Measurements from ENCODE around the gene ZC3H7A. TPM values are rescaled to one million over a fixed set of nuclear protein-coding genes. Genes with fewer than 3 reads are reported as not detected.
"Not testable (repeated sequence)": the region's sequence is repeated elsewhere in the genome, so short reads cannot be mapped to it uniquely, and the experiment has no call there.

Gene ZC3H7A
- total RNA-seq, 4 donors from 2014 or later: 16.6 to 34.1 (median 30.2) TPM

DNA sequence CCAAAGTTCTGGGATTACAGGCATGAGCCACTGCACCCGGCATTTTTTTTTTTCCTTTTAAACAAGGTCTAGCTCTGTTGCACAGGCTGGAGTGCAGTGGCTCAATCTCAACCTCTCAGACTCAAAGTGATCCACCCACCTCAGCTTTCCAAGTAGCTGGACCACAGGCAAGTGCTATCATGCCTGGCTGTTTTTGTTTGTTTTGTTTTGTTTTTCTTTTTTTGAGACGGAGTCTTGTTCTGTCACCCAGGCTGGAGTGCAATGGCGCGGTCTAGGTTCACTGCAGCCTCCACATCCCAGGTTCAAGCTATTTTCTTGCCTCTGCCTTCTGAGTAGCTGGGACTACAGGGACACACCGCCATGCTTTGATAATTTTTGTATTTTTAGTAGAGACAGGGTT is 19.1 kb upstream of the ZC3H7A start:
- no peak for DNase-seq
- no peaks in the 10 kb centered on the region for H3K9me3 ChIP-seq
- TF ChIP-seq CTCF (IDR thresholded peaks at IDR 0.05): no peak
- no peak for TF ChIP-seq POLR2A (IDR thresholded peaks at IDR 0.05)
- H3K4me3 ChIP-seq: no peak overlapping the region
- H3K27ac ChIP-seq: no peak overlapping the region
- H3K4me1 ChIP-seq: no peaks in the 10 kb centered on the region
- H3K36me3 ChIP-seq: no peaks in the 10 kb centered on the region
- H3K27me3 ChIP-seq: no peaks in the 10 kb centered on the region
- intact Hi-C loops (cut with DNase I): no loop called here
- 52 to 56% methylated on average over 4 to 5 of the region's 5 CpGs for WGBS, 2 donors

GRCh38 chr16:11814800-11815199 is 17.7 kb upstream of the ZC3H7A start:
- DNase-seq; H3K4me3 ChIP-seq; H3K27ac ChIP-seq; H3K4me1 ChIP-seq; H3K27me3 ChIP-seq; H3K36me3 ChIP-seq; H3K9me3 ChIP-seq; intact Hi-C loops (cut with DNase I): not testable (repeated sequence)
- WGBS, 2 donors: 92 to 95% methylated on average over 4 of the region's 4 CpGs

DNA sequence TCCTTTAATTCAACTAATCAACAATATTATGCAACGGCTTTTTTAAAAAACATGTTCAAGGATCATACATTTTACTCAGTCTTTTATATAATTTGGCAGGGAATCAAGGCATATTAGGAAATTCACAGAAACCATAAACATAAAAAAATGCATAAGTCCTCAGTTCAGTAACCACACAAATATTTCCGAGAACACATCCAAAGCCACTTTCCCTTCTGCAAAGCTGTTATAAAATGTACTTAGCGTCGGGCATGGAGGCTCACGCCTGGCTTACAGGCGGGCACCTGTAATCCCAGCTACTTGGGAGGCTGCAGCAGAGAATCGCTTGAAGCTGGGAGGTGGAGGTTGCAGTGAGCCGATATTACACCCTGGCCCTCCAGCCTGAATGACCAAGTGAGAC is 9.7 kb upstream of the ZC3H7A start:
- Histone ChIP-seq H3K4me1 (no peaks in the 10 kb centered on the region), H3K36me3 (no peaks in the 10 kb centered on the region), H3K4me3 (no peak overlapping the region), H3K27ac (no peak overlapping the region), H3K9me3 (no peaks in the 10 kb centered on the region), H3K27me3 (peaks cover 0 to 4% (median 0%) of the 10 kb centered on the region in 4 donors)
- WGBS, 2 donors: 56 to 73% methylated on average over 8 of the region's 8 CpGs
- intact Hi-C loops (cut with DNase I): no loop called here
- TF ChIP-seq POLR2A (IDR thresholded peaks at IDR 0.05): no peak
- no peak for TF ChIP-seq CTCF (IDR thresholded peaks at IDR 0.05)
- no peak for DNase-seq

DNA sequence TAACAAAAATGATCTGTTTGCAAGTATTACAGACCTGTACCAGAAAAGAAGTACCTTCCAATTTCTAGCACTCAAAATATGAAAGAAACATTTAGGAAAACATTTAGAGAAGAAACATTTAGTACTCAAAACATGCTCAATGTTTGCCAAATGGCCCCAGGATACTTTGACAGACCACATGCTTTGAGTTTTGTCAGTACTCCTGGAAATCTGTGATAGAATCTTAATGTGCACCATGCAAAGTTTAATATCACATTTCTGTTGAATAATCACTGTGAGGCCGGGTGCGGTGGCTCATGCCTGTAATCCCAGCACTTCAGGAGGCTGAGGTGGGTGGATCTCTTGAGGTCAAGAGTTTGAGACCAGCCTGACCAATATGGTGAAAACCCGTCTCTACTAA is 8.5 kb upstream of the ZC3H7A start:
- no peak overlapping the region for H3K27ac ChIP-seq
- no peak for TF ChIP-seq CTCF (IDR thresholded peaks at IDR 0.05)
- no peak for TF ChIP-seq POLR2A (IDR thresholded peaks at IDR 0.05)
- H3K9me3 ChIP-seq: no peaks in the 10 kb centered on the region
- H3K36me3 ChIP-seq: no peaks in the 10 kb centered on the region
- intact Hi-C loops (cut with DNase I): no loop called here
- H3K27me3 ChIP-seq: peaks cover 0 to 4% (median 0%) of the 10 kb centered on the region in 4 donors
- no peak for DNase-seq
- H3K4me1 ChIP-seq: peaks cover 0 to 4% (median 0%) of the 10 kb centered on the region in 3 donors
- H3K4me3 ChIP-seq: no peak overlapping the region
- WGBS, 2 donors: 91% methylated on average over 3 of the region's 3 CpGs

DNA sequence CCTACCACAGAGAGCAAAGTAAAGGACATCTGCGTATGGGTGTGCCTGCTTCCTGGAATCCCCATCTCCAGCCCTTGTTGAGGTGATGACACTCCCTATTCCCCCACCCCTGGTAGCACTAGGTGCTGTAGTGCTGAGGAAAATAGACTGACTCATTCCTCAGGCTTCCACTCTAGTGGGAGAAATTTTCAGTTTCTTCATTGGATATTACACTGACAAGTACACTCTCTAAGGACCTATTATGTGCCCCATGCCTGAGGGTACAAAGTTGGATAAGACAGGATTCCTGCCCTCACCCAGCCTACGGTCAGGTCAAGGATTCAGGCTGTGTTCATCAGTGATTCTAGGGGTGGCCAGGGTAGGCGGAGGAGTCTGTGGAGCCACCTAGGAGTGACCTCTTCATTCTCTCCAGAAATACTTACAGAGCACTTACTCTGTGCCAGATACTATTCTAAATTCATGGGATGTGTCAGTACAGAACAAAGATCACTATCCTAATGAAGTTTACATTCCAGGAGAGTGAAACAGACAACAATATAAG is 4.5 kb upstream of the ZC3H7A start:
- intact Hi-C loops (cut with DNase I): no loop called here
- no peak overlapping the region for H3K4me3 ChIP-seq
- no peaks in the 10 kb centered on the region for H3K9me3 ChIP-seq
- H3K27ac ChIP-seq: no peak overlapping the region
- H3K27me3 ChIP-seq: no peaks in the 10 kb centered on the region
- no peaks in the 10 kb centered on the region for H3K36me3 ChIP-seq
- TF ChIP-seq POLR2A (IDR thresholded peaks at IDR 0.05) (no peak), CTCF (IDR thresholded peaks at IDR 0.05) (no peak)
- H3K4me1 ChIP-seq: peaks cover 17 to 35% (median 21%) of the 10 kb centered on the region in 3 donors
- DNase-seq: no peak
- 71 to 78% methylated on average over 3 of the region's 3 CpGs for WGBS, 2 donors

- H3K27me3 ChIP-seq: no peaks in the 10 kb centered on the region
- H3K9me3 ChIP-seq: no peaks in the 10 kb centered on the region
- no peak for DNase-seq
- peaks cover 23 to 46% (median 28%) of the 10 kb centered on the region in 3 donors for H3K4me1 ChIP-seq
- 69 to 72% methylated on average over 3 of the region's 3 CpGs for WGBS, 2 donors
- TF ChIP-seq CTCF (IDR thresholded peaks at IDR 0.05) (no peak), POLR2A (IDR thresholded peaks at IDR 0.05) (no peak)
- H3K36me3 ChIP-seq: no peaks in the 10 kb centered on the region
- intact Hi-C loops (cut with DNase I): no loop called here
- H3K27ac ChIP-seq: peak overlapping the region in 1 of 4 donors; percentile 13
- no peak overlapping the region for H3K4me3 ChIP-seq
These were observed 3.3 kb upstream of the ZC3H7A start for GRCh38 chr16:11800382-11800718.

Measured in esophagus squamous epithelium (tissue), 5 donors.